Measurements from ENCODE around the gene KIRREL3.
A peak's percentile ranks its signal among the peaks of the same experiment; 100 is the strongest.

The KIRREL3 gene

GRCh38 chr11:126530416-126530815, 470.2 kb downstream of the KIRREL3 start:
- no peak for DNase-seq (ENCODE audit: low spot score)

- DNase-seq (ENCODE audit: low spot score), result no peak
Observed at GRCh38 chr11:126529037-126529436, 471.5 kb downstream of the KIRREL3 start.

GRCh38 chr11:126528075-126528474, 472.5 kb downstream of the KIRREL3 start:
- no peak for DNase-seq (ENCODE audit: low spot score)

GRCh38 chr11:126527651-126528050, 472.9 kb downstream of the KIRREL3 start:
- no peak for DNase-seq (ENCODE audit: low spot score)

- no peak for DNase-seq (ENCODE audit: low spot score)
Observed at GRCh38 chr11:126526471-126526870, 474.1 kb downstream of the KIRREL3 start.

- no peak for DNase-seq (ENCODE audit: low spot score)
Observed at GRCh38 chr11:126525702-126526101, 474.9 kb downstream of the KIRREL3 start.

GRCh38 chr11:126525216-126525615, 475.4 kb downstream of the KIRREL3 start:
- no peak for DNase-seq (ENCODE audit: low spot score)

- DNase-seq (ENCODE audit: low spot score), result no peak
Observed at GRCh38 chr11:126523441-126524205, 476.9 kb downstream of the KIRREL3 start.

- no peak for DNase-seq (ENCODE audit: low spot score)
Observed at GRCh38 chr11:126522606-126523005, 478.0 kb downstream of the KIRREL3 start.

- DNase-seq (ENCODE audit: low spot score), result peak; percentile 37
Observed at GRCh38 chr11:126522152-126522551, 478.4 kb downstream of the KIRREL3 start.

- DNase-seq (ENCODE audit: low spot score), result no peak
Observed at GRCh38 chr11:126521196-126521595, 479.4 kb downstream of the KIRREL3 start.

- DNase-seq (ENCODE audit: low spot score), result no peak
Observed at GRCh38 chr11:126519764-126520734, 480.5 kb downstream of the KIRREL3 start.

GRCh38 chr11:126518972-126519690, 481.4 kb downstream of the KIRREL3 start:
- DNase-seq (ENCODE audit: low spot score), result no peak

GRCh38 chr11:126518071-126518971, 482.2 kb downstream of the KIRREL3 start:
- no peak for DNase-seq (ENCODE audit: low spot score)

- DNase-seq (ENCODE audit: low spot score), result no peak
Observed at GRCh38 chr11:126515501-126515900, 485.1 kb downstream of the KIRREL3 start.

GRCh38 chr11:126514061-126514693, 486.4 kb downstream of the KIRREL3 start:
- DNase-seq (ENCODE audit: low spot score), result peak; percentile 39

- DNase-seq (ENCODE audit: low spot score), result no peak
Observed at GRCh38 chr11:126512741-126513715, 487.5 kb downstream of the KIRREL3 start.

- no peak for DNase-seq (ENCODE audit: low spot score)
Observed at GRCh38 chr11:126512251-126512650, 488.3 kb downstream of the KIRREL3 start.

GRCh38 chr11:126511475-126512115, 489.0 kb downstream of the KIRREL3 start:
- DNase-seq (ENCODE audit: low spot score), result no peak

Data from GM03348 (cell line).